HL-60 (cell line): ENCODE results near the gene KY.
A peak's percentile ranks its signal among the peaks of the same experiment; 100 is the strongest.

Experiments
- DNase-seq, 2 experiments: peaks; one replicate each; pipeline ENCODE4 v3.0.0-alpha.2; 2010 to 2020; ENCODE audit warnings: low read depth in 1 of 2, low spot score in 1 of 2
- H3K27ac ChIP-seq: fragments of 250-450 bp; sonication (Bioruptor Pico); replicated peaks from 2 replicates; pipeline ENCODE4 v1.5.1; 2020; ENCODE audit warnings: mild to moderate bottlenecking, moderate library complexity
- H3K27me3 ChIP-seq: fragments of 250-450 bp; sonication (Bioruptor Pico); 2 replicates; pipeline ENCODE4 v1.5.1; 2021; ENCODE audit warnings: mild to moderate bottlenecking, moderate library complexity; ENCODE audit not compliant: insufficient read depth, poor library complexity, severe bottlenecking
- H3K4me3 ChIP-seq: replicated peaks from 2 replicates; pipeline ENCODE4 v1.5.1; 2011; ENCODE audit warnings: mild to moderate bottlenecking, control low read depth, low read length; ENCODE audit not compliant: insufficient read depth
- GABPA ChIP-seq: IDR thresholded peaks from 2 replicates; pipeline ENCODE4 v1.6.1; 2012; ENCODE audit warnings: low read depth
- POLR2AphosphoS5 ChIP-seq: IDR thresholded peaks from 2 replicates; pipeline ENCODE4 v1.6.1; 2012; ENCODE audit warnings: low read depth
- SPI1 ChIP-seq: IDR thresholded peaks from 2 replicates; pipeline ENCODE4 v1.6.1; 2012; ENCODE audit warnings: low read depth, mild to moderate bottlenecking, borderline replicate concordance
- TF ChIP-seq, protein P1 (sequence below): IDR thresholded peaks from 2 replicates; pipeline ENCODE4 v1.6.1; 2012; ENCODE audit warnings: low read depth; ENCODE audit not compliant: insufficient replicate concordance
- TF ChIP-seq, protein P2 (sequence below): IDR thresholded peaks from one replicate; pipeline ENCODE4 v1.5.1; 2011; ENCODE audit warnings: low read length, control low read depth, inconsistent platforms; ENCODE audit not compliant: insufficient read depth

Gene KY

GRCh38 chr3:134645515-134645914, 5.3 kb downstream of the KY start:
- TF ChIP-seq GABPA: no peak
- TF ChIP-seq, protein P1, sequence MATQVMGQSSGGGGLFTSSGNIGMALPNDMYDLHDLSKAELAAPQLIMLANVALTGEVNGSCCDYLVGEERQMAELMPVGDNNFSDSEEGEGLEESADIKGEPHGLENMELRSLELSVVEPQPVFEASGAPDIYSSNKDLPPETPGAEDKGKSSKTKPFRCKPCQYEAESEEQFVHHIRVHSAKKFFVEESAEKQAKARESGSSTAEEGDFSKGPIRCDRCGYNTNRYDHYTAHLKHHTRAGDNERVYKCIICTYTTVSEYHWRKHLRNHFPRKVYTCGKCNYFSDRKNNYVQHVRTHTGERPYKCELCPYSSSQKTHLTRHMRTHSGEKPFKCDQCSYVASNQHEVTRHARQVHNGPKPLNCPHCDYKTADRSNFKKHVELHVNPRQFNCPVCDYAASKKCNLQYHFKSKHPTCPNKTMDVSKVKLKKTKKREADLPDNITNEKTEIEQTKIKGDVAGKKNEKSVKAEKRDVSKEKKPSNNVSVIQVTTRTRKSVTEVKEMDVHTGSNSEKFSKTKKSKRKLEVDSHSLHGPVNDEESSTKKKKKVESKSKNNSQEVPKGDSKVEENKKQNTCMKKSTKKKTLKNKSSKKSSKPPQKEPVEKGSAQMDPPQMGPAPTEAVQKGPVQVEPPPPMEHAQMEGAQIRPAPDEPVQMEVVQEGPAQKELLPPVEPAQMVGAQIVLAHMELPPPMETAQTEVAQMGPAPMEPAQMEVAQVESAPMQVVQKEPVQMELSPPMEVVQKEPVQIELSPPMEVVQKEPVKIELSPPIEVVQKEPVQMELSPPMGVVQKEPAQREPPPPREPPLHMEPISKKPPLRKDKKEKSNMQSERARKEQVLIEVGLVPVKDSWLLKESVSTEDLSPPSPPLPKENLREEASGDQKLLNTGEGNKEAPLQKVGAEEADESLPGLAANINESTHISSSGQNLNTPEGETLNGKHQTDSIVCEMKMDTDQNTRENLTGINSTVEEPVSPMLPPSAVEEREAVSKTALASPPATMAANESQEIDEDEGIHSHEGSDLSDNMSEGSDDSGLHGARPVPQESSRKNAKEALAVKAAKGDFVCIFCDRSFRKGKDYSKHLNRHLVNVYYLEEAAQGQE: peak; percentile 70
- TF ChIP-seq SPI1: no peak
- no peak overlapping the region for H3K27ac ChIP-seq
- no peak for DNase-seq
- no peak overlapping the region for H3K4me3 ChIP-seq
- H3K27me3 ChIP-seq: no peaks in the 10 kb centered on the region

GRCh38 chr3:134644731-134645514, 5.9 kb downstream of the KY start:
- TF ChIP-seq GABPA (no peak), SPI1 (no peak), POLR2AphosphoS5 (no peak)
- TF ChIP-seq, protein P2, sequence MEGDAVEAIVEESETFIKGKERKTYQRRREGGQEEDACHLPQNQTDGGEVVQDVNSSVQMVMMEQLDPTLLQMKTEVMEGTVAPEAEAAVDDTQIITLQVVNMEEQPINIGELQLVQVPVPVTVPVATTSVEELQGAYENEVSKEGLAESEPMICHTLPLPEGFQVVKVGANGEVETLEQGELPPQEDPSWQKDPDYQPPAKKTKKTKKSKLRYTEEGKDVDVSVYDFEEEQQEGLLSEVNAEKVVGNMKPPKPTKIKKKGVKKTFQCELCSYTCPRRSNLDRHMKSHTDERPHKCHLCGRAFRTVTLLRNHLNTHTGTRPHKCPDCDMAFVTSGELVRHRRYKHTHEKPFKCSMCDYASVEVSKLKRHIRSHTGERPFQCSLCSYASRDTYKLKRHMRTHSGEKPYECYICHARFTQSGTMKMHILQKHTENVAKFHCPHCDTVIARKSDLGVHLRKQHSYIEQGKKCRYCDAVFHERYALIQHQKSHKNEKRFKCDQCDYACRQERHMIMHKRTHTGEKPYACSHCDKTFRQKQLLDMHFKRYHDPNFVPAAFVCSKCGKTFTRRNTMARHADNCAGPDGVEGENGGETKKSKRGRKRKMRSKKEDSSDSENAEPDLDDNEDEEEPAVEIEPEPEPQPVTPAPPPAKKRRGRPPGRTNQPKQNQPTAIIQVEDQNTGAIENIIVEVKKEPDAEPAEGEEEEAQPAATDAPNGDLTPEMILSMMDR: no peak
- TF ChIP-seq, protein P1: no peak
- H3K4me3 ChIP-seq: no peak overlapping the region
- H3K27ac ChIP-seq: no peak overlapping the region
- no peaks in the 10 kb centered on the region for H3K27me3 ChIP-seq
- no peak for DNase-seq

GRCh38 chr3:134643150-134643675, 7.6 kb downstream of the KY start:
- H3K4me3 ChIP-seq: no peak overlapping the region
- TF ChIP-seq GABPA (no peak), POLR2AphosphoS5 (no peak), SPI1 (no peak)
- TF ChIP-seq, protein P2: no peak
- TF ChIP-seq, protein P1: no peak
- no peak for DNase-seq
- no peaks in the 10 kb centered on the region for H3K27me3 ChIP-seq
- no peak overlapping the region for H3K27ac ChIP-seq
